ENCODE measurements around the gene RTL10. TPM values are rescaled to one million over a fixed set of nuclear protein-coding genes. Genes with fewer than 3 reads are reported as not detected.

Gene RTL10
- polyA plus RNA-seq, 4 donors = 18.2 to 31.4 (median 22.8) TPM

DNA sequence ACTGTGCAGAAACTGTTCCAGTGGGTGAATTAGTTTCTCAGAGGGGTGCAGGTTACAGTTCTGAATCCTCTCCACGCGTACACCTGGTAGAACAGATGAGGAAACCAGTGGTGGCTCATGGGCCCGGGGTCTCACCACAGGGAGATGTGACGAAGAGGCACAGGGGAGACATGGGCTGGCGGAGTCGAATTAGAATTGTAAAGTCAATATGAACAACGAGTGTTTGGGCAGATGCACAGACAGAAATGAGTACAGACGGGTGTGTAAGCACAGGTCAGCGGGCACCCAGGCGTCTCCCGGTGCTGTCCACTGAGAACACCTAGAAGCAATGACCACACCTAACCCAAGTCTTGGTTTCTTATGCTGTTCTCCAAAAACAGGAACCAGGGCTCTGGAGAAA is 41.8 kb downstream of the RTL10 start:
- no peak for DNase-seq (ENCODE audit: low read depth in 4 of 4, low spot score in 2 of 4)

GRCh38 chr22:19811811-19812771 is 42.6 kb downstream of the RTL10 start:
- DNase-seq (ENCODE audit: low read depth in 4 of 4, low spot score in 2 of 4) = no peak

DNA sequence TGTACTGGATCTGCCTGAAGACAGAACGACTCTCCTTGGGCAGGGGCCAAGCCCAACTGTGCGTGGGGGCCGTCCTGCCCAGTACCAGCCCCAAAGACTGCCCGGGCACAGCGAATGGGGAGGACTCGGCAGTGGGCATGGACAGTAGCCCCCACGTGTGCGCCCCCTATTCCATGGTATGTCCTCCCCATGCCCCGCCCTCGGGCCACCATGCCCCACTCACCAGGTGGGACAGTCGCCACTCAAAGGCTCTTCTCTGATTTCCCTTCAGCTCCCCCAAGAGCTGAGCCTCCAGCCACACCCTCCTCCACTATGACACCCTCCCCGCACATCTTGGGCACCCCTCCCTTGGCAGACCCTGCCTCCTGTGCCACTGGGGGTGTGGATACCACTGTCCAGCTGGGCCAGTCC is 43.5 kb downstream of the RTL10 start:
- DNase-seq (ENCODE audit: low read depth in 4 of 4, low spot score in 2 of 4) = no peak

DNA sequence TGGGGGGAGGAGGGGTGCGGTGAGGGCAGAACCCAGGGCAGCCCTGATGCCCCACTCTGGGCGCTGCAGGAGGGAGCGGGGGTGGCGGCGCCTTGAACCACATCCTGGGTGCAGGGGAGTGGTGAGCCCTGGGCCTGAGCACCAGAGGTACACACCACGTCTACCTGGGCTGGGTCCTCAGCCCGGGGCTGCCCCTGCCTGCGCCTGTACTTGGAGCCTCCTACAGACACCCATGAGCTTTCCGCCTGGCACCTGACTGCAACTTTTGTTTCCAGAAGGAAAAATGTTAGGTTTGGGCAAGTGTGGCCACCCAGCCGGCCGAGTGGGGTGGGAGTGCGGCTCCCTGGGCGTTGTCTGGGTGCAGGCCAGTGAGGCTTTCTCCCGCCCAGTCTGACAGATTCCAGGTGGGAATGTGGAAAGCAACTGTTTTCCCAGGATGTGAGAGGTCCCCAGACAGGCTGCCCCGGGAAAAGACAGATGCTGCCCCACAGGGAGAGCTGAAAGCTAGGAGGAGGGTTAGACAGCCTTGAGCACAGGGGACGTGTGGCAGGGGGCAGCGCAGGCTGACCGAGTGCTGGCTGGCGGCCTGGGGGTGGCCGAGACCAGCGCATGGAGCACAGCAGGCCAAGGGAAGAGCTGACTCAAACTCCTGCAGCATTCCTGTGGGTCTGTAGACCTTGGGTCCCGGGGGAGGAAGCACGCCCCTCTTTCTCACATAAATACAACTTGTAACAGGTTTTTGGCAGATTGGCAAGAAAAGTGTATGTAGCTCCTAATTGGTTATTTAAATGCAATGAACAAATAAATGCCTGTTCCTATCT is 44.1 kb downstream of the RTL10 start:
- no peak for DNase-seq (ENCODE audit: low read depth in 4 of 4, low spot score in 2 of 4)

- no peak for DNase-seq (ENCODE audit: low read depth in 4 of 4, low spot score in 2 of 4)
Observed at GRCh38 chr22:19809741-19810140, 44.9 kb downstream of the RTL10 start.

GRCh38 chr22:19808873-19809478 is 45.7 kb downstream of the RTL10 start:
- DNase-seq (ENCODE audit: low read depth in 4 of 4, low spot score in 2 of 4) = no peak

DNA sequence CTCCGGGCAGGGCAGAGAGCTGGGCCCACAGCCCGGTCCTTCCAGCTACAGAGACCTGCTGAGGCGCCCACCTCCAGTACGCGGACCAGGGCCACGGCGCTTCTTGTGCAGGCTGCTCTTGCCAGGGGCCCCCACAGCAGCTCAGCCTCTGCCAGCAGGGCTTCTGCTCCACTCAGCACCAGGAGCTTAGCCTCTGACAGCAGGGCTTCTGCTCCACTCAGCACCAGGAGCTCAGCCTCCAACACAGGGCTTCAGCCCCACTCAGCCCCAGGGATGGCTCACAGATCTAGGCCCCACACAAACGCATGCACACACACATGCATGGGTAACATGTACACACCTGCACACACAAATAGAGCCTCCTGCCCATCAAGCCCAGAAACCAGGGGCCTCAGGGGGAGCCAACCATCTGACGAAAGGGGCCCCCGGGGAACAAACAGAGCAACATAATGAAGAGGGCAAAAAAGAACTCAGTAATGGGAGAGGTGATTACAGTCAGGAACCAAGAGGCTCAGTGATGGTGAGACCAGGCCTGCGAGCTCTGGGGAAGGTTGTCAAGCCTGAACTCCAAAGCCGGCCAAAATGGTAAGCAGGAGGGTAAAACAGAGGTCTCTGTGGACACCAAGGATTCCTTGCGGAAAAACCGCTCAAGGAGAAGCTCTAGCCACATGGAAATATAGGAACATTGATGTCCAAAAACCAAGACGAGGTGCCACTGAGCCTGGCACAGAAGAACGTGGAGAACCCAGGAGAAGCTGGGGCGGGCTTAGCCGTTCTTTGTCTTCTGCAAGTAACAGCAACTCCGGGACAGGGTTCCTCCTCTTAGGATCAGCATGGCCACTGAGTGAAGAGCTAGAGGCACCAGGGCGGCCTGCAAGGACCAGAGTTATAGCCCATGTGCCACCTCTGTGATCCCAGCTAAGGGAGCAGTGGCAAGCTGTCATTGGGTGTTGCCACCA is 46.5 kb downstream of the RTL10 start:
- no peak for DNase-seq (ENCODE audit: low read depth in 4 of 4, low spot score in 2 of 4)

DNA sequence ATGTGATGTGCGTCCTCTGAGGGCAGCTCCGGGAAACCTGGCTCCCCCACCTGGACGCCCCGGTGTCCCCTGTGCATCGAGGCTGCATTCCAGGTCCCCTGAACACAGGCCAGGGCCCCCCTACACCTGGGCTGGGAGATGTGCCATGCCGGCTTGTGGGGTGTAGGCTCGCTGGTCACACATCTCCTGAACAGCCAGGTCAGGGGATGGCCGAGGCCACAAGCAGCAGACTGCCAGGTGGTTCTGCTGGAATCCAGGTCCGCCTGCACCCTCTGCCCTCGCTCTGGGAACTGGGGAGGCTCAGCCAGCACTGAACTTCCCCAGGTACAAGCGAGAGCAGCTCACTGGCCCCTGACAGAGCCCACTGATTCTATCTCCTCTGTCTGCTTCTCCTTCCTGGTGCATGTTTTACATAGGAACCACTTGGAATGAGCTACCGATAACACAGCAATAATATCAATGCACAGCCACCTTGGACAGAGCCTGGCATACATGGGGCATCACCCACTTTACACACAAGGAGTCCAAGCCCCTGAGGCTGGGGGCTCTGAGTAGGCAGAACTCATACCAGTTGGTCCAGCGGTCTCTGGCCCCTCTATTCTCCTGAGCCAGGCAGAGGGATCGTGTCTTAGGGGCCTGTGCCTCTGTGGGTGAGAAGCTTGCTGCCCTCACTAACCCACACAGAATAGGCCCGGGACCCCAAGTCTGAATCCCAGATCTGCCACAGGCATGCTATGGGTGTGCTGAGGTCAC is 47.3 kb downstream of the RTL10 start:
- DNase-seq (ENCODE audit: low read depth in 4 of 4, low spot score in 2 of 4) = no peak

DNA sequence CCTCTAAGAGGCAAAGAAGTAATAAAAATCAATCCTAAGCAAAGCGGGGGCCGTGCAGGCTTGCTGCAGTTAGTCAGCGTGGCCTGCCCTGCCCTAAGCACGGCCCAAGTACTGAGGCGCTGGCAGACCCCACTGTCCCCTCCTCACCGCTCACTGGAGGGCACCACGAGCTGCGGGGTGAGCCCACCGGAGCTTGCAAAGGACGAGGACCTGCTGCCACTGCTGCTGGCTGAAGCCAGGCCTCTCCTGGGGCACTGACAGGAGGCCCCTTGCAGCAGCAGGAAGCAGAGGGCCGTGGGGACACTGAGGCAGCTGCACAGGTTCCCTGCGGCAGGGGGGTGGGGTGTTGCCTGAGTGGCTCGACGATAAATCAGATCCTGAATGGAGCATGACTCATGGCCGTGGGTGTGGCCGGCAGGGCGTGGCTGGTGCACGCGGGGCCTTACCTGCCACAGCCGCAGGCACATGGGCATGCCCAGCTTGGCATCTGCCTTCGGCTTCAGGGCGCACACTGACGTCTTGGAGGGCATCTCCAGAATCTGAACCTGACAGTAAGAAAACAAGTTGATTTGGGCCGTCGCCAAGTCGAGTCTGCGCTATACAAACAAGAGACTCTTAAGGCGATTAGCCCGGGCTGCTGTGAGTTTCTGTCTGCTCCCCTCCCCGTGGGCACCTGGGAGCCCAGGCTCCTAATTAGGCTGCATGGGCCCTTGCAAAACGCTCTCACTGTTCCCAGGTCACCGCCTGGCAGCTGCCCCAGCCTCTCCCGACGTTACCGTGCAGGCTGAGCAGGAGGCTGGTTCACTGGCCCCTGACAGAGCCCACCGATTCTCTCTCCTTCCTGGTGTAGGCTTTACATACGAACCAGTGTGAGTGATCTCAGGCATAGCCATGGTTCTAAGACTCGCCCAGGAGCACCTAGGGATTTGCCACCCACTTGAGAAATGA is 48.2 kb downstream of the RTL10 start:
- DNase-seq (ENCODE audit: low read depth in 4 of 4, low spot score in 2 of 4) = no peak

- DNase-seq (ENCODE audit: low read depth in 4 of 4, low spot score in 2 of 4) = no peak
Observed at GRCh38 chr22:19805821-19806212, 48.9 kb downstream of the RTL10 start.

Other genes starting within 250 kb of the RTL10 start
- 10 to 100 TPM; 32.5 to 38.3 (median 35.1) TPM for gene SEPTIN5, start 140.4 kb downstream of the RTL10 start, polyA plus RNA-seq (ENCODE audit: insufficient read length in 4 of 4)
- gene GP1BB, start 131.3 kb downstream of the RTL10 start, polyA plus RNA-seq (ENCODE audit: insufficient read length in 4 of 4) = 1 to 10 TPM; 3.0 to 6.5 (median 4.2) TPM
- gene TBX1, start 94.1 kb downstream of the RTL10 start, polyA plus RNA-seq (ENCODE audit: insufficient read length in 4 of 4) = under 1 TPM; 0.23 to 0.41 (median 0.35) TPM
- gene GNB1L, start within 50 bp of the RTL10 start, polyA plus RNA-seq (ENCODE audit: insufficient read length in 4 of 4) = 1 to 10 TPM; 2.8 to 6.6 (median 5.3) TPM
- 100 to 1,000 TPM; 103 to 157 (median 124) TPM for gene COMT, start 86.9 kb upstream of the RTL10 start, polyA plus RNA-seq (ENCODE audit: insufficient read length in 4 of 4)
- 10 to 100 TPM; 23.0 to 35.8 (median 29.3) TPM for gene TXNRD2, start 86.9 kb upstream of the RTL10 start, polyA plus RNA-seq (ENCODE audit: insufficient read length in 4 of 4)
- 10 to 100 TPM; 18.3 to 33.5 (median 29.1) TPM for gene ARVCF, start 161.9 kb upstream of the RTL10 start, polyA plus RNA-seq (ENCODE audit: insufficient read length in 4 of 4)
- gene TANGO2, start 166.2 kb upstream of the RTL10 start, polyA plus RNA-seq (ENCODE audit: insufficient read length in 4 of 4) = 10 to 100 TPM; 12.2 to 15.2 (median 12.8) TPM
- 10 to 100 TPM; 35.2 to 63.0 (median 50.3) TPM for gene DGCR8, start 225.4 kb upstream of the RTL10 start, polyA plus RNA-seq (ENCODE audit: insufficient read length in 4 of 4)